ENCODE measurements around the gene ATP2B3.

Gene ATP2B3

GRCh38 chrX:153631907-153632594 lies 114.6 kb downstream of the ATP2B3 start:
- TF ChIP-seq GATA2 (IDR thresholded peaks at IDR 0.05; ENCODE audit: low read depth, low read length) (no peak), GATA3 (IDR thresholded peaks at IDR 0.05; ENCODE audit: low read depth, low read length) (no peak)
